H1 (cell line): ENCODE measurements around the gene DTWD1. TPM values are rescaled to one million over a fixed set of nuclear protein-coding genes. Genes with fewer than 3 reads are reported as not detected.

Source experiments
- CTCF ChIA-PET: fragments of 300-600 bp; sonication (Branson Sonifier 250); formaldehyde crosslinking; loops from one replicate; lab custom pipeline; 2021; ENCODE audit not compliant: partially characterized antibody; lab: Charles Lee
- POLR2A ChIA-PET: fragments of 300-600 bp; sonication (Branson Sonifier 250); formaldehyde crosslinking; loops from one replicate; lab custom pipeline; 2021; ENCODE audit warnings: inconsistent platforms; ENCODE audit not compliant: partially characterized antibody; lab: Charles Lee
- DNase-seq, 2 experiments: peaks; one replicate each; pipeline versions ENCODE4 v3.0.0 to v3.0.0-alpha.2; 2010 to 2022; ENCODE audit warnings: low spot score in 2 of 2, low read depth in 1 of 2, mixed read lengths in 1 of 2
- FAIRE-seq: peaks from 2 replicates; lab custom pipeline; 2011; peaks lifted over from hg19 to GRCh38; lab: Jason Lieb, UNC
- H2AFZ ChIP-seq: 2 replicates; pipeline ENCODE4 v1.8.1; 2012; ENCODE audit warnings: low read length, inconsistent platforms
- H2AK5ac ChIP-seq: 2 replicates; pipeline ENCODE4 v1.6.1; 2013; ENCODE audit warnings: low read depth, low read length
- H2BK120ac ChIP-seq: replicated peaks from 2 replicates; pipeline ENCODE3; 2013; ENCODE audit warnings: low read depth, low read length, inconsistent platforms
- H2BK12ac ChIP-seq: 2 replicates; pipeline ENCODE4 v1.6.1; 2013; ENCODE audit warnings: low read depth, low read length
- H2BK15ac ChIP-seq: 2 replicates; pipeline ENCODE4 v1.6.1; 2013; ENCODE audit warnings: low read length
- H2BK20ac ChIP-seq: 2 replicates; pipeline ENCODE4 v1.6.1; 2013; ENCODE audit warnings: low read length
- H2BK5ac ChIP-seq: 2 replicates; pipeline ENCODE4 v1.6.1; 2013; ENCODE audit warnings: low read depth, low read length
- H3K14ac ChIP-seq: 2 replicates; pipeline ENCODE4 v1.6.1; 2013; ENCODE audit warnings: inconsistent platforms; ENCODE audit not compliant: insufficient read length
- H3K18ac ChIP-seq: 2 replicates; pipeline ENCODE4 v1.6.1; 2013; ENCODE audit warnings: low read length; ENCODE audit errors: extremely low read depth
- H3K23ac ChIP-seq: 2 replicates; pipeline ENCODE4 v1.6.1; 2013; ENCODE audit warnings: inconsistent platforms; ENCODE audit not compliant: insufficient read length
- H3K23me2 ChIP-seq: 2 replicates; pipeline ENCODE4 v1.6.1; 2013; ENCODE audit warnings: low read depth, low read length
- H3K27ac ChIP-seq: 2 replicates; pipeline ENCODE4 v1.6.1; 2011; ENCODE audit warnings: low read depth, low read length, inconsistent platforms
- H3K27me3 ChIP-seq, 4 experiments: replicated peaks in 1 of 4; 1 replicate in 1 of 4; 2 replicates in 3 of 4; pipeline versions ENCODE4 v1.6.1 to v1.8.1; 2011 to 2013; ENCODE audit warnings: low read length in 3 of 4, mild to moderate bottlenecking in 3 of 4, inconsistent platforms in 2 of 4, mixed read lengths in 2 of 4, moderate library complexity in 1 of 4; ENCODE audit not compliant: control insufficient read depth in 3 of 4, insufficient read depth in 3 of 4; ENCODE audit errors: extremely low read depth in 1 of 4
- H3K36me3 ChIP-seq, 4 experiments: 2 replicates each; pipeline versions ENCODE4 v1.6.1 to v1.8.1; 2011 to 2013; ENCODE audit warnings: mild to moderate bottlenecking in 4 of 4, low read length in 3 of 4, moderate library complexity in 2 of 4, control low read depth in 1 of 4, inconsistent platforms in 1 of 4; ENCODE audit not compliant: insufficient read depth in 4 of 4, control insufficient read depth in 2 of 4
- H3K4ac ChIP-seq: replicated peaks from 2 replicates; pipeline ENCODE3; 2013; ENCODE audit warnings: low read length, low read depth, mixed read lengths, inconsistent platforms; ENCODE audit not compliant: insufficient read length
- H3K4me1 ChIP-seq, 4 experiments: replicated peaks in 1 of 4; 1 replicate in 1 of 4; 2 replicates in 3 of 4; pipeline versions ENCODE4 v1.6.1 to v1.8.1; 2011 to 2013; ENCODE audit warnings: low read length in 3 of 4, inconsistent platforms in 2 of 4, mixed read lengths in 1 of 4; ENCODE audit not compliant: insufficient read depth in 4 of 4, control insufficient read depth in 3 of 4
- H3K4me2 ChIP-seq, 2 experiments: 2 replicates each; pipeline versions ENCODE4 v1.6.1 to v1.8.1; 2011 to 2013; ENCODE audit warnings: low read depth in 2 of 2, low read length in 2 of 2, control low read depth in 1 of 2, inconsistent platforms in 1 of 2, mild to moderate bottlenecking in 1 of 2; ENCODE audit not compliant: insufficient read depth in 1 of 2
- H3K4me3 ChIP-seq, 4 experiments: fragments of 200-600, 300-600 bp in 1 of 4; sonication (generic), shearing (Covaris generic), sonication (Bioruptor Twin) in 1 of 4; 2 replicates each; pipeline versions ENCODE4 v1.5.1 to v1.8.1; 2011 to 2016; ENCODE audit warnings: low read length in 4 of 4, low read depth in 3 of 4, control low read depth in 2 of 4, inconsistent platforms in 2 of 4, mild to moderate bottlenecking in 2 of 4, mixed read lengths in 1 of 4, moderate library complexity in 1 of 4; ENCODE audit not compliant: insufficient read depth in 2 of 4; ENCODE audit errors: extremely low read depth in 1 of 4
- H3K56ac ChIP-seq: replicated peaks from 2 replicates; pipeline ENCODE3; 2013; ENCODE audit warnings: low read depth, mild to moderate bottlenecking, mixed read lengths, low read length, inconsistent platforms; ENCODE audit not compliant: insufficient read length
- H3K79me1 ChIP-seq: 2 replicates; pipeline ENCODE4 v1.6.1; 2013; ENCODE audit warnings: low read depth, low read length, control low read depth
- H3K79me2 ChIP-seq, 2 experiments: 2 replicates each; pipeline versions ENCODE4 v1.6.1 to v1.8.1; 2012 to 2013; ENCODE audit warnings: low read length in 2 of 2, mild to moderate bottlenecking in 2 of 2, inconsistent platforms in 1 of 2; ENCODE audit not compliant: insufficient read depth in 2 of 2, control insufficient read depth in 1 of 2
- H3K9ac ChIP-seq, 4 experiments: replicated peaks in 1 of 4; 1 replicate in 1 of 4; 2 replicates in 3 of 4; pipeline versions ENCODE4 v1.6.1 to v1.8.1; 2011 to 2013; ENCODE audit warnings: low read depth in 3 of 4, low read length in 3 of 4, control low read depth in 2 of 4, mild to moderate bottlenecking in 2 of 4, moderate library complexity in 2 of 4, inconsistent platforms in 1 of 4; ENCODE audit errors: extremely low read depth in 1 of 4
- H3K9me3 ChIP-seq, 2 experiments: 2 replicates each; pipeline versions ENCODE4 v1.6.1 to v1.8.1; 2012 to 2013; ENCODE audit warnings: mild to moderate bottlenecking in 2 of 2, moderate library complexity in 2 of 2, control low read depth in 1 of 2, inconsistent platforms in 1 of 2, low read depth in 1 of 2, low read length in 1 of 2, mixed read lengths in 1 of 2; ENCODE audit not compliant: insufficient read depth in 2 of 2
- H4K20me1 ChIP-seq, 2 experiments: replicated peaks in 1 of 2; 2 replicates each; pipeline versions ENCODE3 to v1.8.1; 2011 to 2013; ENCODE audit warnings: inconsistent platforms in 2 of 2, low read length in 2 of 2, mild to moderate bottlenecking in 1 of 2; ENCODE audit not compliant: insufficient read depth in 2 of 2, control insufficient read depth in 1 of 2
- H4K5ac ChIP-seq: 2 replicates; pipeline ENCODE4 v1.6.1; 2013; ENCODE audit warnings: low read length, low read depth, mixed read lengths, inconsistent platforms; ENCODE audit not compliant: insufficient read length
- H4K8ac ChIP-seq: 2 replicates; pipeline ENCODE4 v1.8.0; 2013; ENCODE audit warnings: mild to moderate bottlenecking, moderate library complexity, low read length, inconsistent platforms; ENCODE audit not compliant: insufficient read depth; ENCODE audit errors: extremely low read depth
- H4K91ac ChIP-seq: replicated peaks from 2 replicates; pipeline ENCODE3; 2013; ENCODE audit warnings: low read length, mixed read lengths, inconsistent platforms; ENCODE audit not compliant: insufficient read length
- ATF2 ChIP-seq: IDR thresholded peaks from 2 replicates; pipeline ENCODE4 v1.6.1; 2012; ENCODE audit warnings: low read length, inconsistent platforms
- CHD2 ChIP-seq: IDR thresholded peaks from 2 replicates; pipeline ENCODE4 v1.6.1; 2012; ENCODE audit warnings: low read length, improper control_type of control experiment
- JUND ChIP-seq: IDR thresholded peaks from 2 replicates; pipeline ENCODE4 v1.6.1; 2011; ENCODE audit warnings: mild to moderate bottlenecking, improper control_type of control experiment, low read length
- MAFK ChIP-seq: IDR thresholded peaks from 2 replicates; pipeline ENCODE4 v1.6.1; 2012; ENCODE audit warnings: low read depth, mild to moderate bottlenecking, improper control_type of control experiment, low read length
- NANOG ChIP-seq: IDR thresholded peaks from 2 replicates; pipeline ENCODE4 v1.6.1; 2011; ENCODE audit warnings: low read length, low read depth, mild to moderate bottlenecking, inconsistent platforms; ENCODE audit not compliant: insufficient read depth, poor library complexity, severe bottlenecking
- PHF8 ChIP-seq: fragments of 200-600 bp; sonication (generic); conservative IDR thresholded peaks from 2 replicates; pipeline ENCODE4 v1.7.1; 2012; ENCODE audit warnings: low read depth, mild to moderate bottlenecking, inconsistent platforms, low read length, moderate library complexity
- POU5F1 ChIP-seq: IDR thresholded peaks from 2 replicates; pipeline ENCODE4 v1.6.1; 2011; ENCODE audit warnings: low read depth, mild to moderate bottlenecking, low read length, moderate library complexity
- RNF2 ChIP-seq: fragments of 200-900, 300-1000 bp; sonication (generic); IDR thresholded peaks from 2 replicates; pipeline ENCODE4 v1.7.1; 2016; ENCODE audit warnings: borderline replicate concordance, low read depth, mild to moderate bottlenecking, antibody characterized with exemption, low read length; ENCODE audit not compliant: poor library complexity, severe bottlenecking; ENCODE audit errors: missing control alignments
- TBP ChIP-seq: IDR thresholded peaks from 2 replicates; pipeline ENCODE4 v1.6.1; 2011; ENCODE audit warnings: low read depth, low read length, improper control_type of control experiment
- USF2 ChIP-seq: IDR thresholded peaks from 2 replicates; pipeline ENCODE4 v1.6.1; 2011; ENCODE audit warnings: low read length, improper control_type of control experiment
- WGBS, 2 experiments: shearing (Covaris generic) in 1 of 2; methylation state at CpG; one replicate each; pipeline versions ENCODE4 v1.1.6 to v1.1.7; 2013 to 2015; ENCODE audit warnings: low lambda C conversion rate in 2 of 2, mixed read lengths in 2 of 2, inconsistent platforms in 1 of 2, low coverage in 1 of 2, missing lambda C conversion rate in 1 of 2; ENCODE audit not compliant: insufficient replicate concordance in 2 of 2, insufficient coverage in 1 of 2, insufficient read length in 1 of 2; ENCODE audit errors: extremely low coverage in 1 of 2, missing lambda C conversion rate in 1 of 2; 5-methylcytosine and 5-hydroxymethylcytosine counted together
- polyA plus RNA-seq, 7 experiments: library from polyadenylated mRNA; depleted of rRNA in 3 of 7; stranded (reverse) in 5 of 7; unstranded in 2 of 7; fragments of >200 nt in 5 of 7; fragments of 200-250 nt in 2 of 7; gene quantifications; 1 replicate in 5 of 7; 2 replicates in 1 of 7; 4 replicates in 1 of 7; pipeline versions ENCODE4 v1.2.1 to v1.2.3, GENCODE V29; 2011 to 2013; ENCODE audit warnings: missing spikeins in 2 of 7, mixed read lengths in 2 of 7
- total RNA-seq: library from RNA; stranded (reverse); fragmentation: NEBNext Ultra II Directional; extraction: Animal tissue kit (Norgen Biotek cat#: 25700); gene quantifications from 2 replicates; pipeline ENCODE4 v1.2.1, GENCODE V29; 2021

Gene DTWD1
- total and polyA plus RNA-seq, 2 of the 8 experiments (the other 6 are each of a cell fraction or from before 2014, with no cell fraction given): 10.4 to 32.4 TPM

- Histone ChIP-seq H3K9me3 (no peaks in the 10 kb centered on the region), H3K14ac (no peak overlapping the region), H2BK120ac (no peak overlapping the region), H2BK5ac (no peak overlapping the region), H3K79me1 (no peaks in the 10 kb centered on the region), H3K4me3 (no peak overlapping the region), H4K91ac (no peak overlapping the region), H3K79me2 (no peaks in the 10 kb centered on the region), H3K56ac (no peak overlapping the region), H3K23me2 (no peaks in the 10 kb centered on the region), H4K5ac (no peak overlapping the region), H2AK5ac (no peak overlapping the region), H3K18ac (no peak overlapping the region), H3K4me1 (peaks cover 0 to 2% (median 0%) of the 10 kb centered on the region in 4 experiments; a peak in 2 of 7 replicates), H3K27me3 (no peaks in the 10 kb centered on the region), H3K4me2 (no peak overlapping the region), H3K4ac (no peak overlapping the region), H3K36me3 (no peaks in the 10 kb centered on the region), H2AFZ (no peak overlapping the region), H3K9ac (no peak overlapping the region), H3K23ac (no peak overlapping the region), H3K27ac (no peak overlapping the region), H4K8ac (no peak overlapping the region), H2BK12ac (no peak overlapping the region), H4K20me1 (no peaks in the 10 kb centered on the region), H2BK15ac (no peak overlapping the region), H2BK20ac (no peak overlapping the region)
- WGBS, 2 experiments: 63% methylated on average over 1 of the region's 1 CpG; no CpG with 5 or more reads in 1 of the 2 experiments
- peak; percentile 50 for FAIRE-seq
- ChIA-PET POLR2A (interaction anchor here (1.2 to 1.4 kb wide), 2 partner anchors 12 to 24 kb away, joined by 3 read pairs; partner anchors contain the start of genes DTWD1 and FAM227B), CTCF (interaction anchor here (0.9 kb wide), 1 partner anchor 223 kb away, joined by 3 read pairs; no protein-coding TSS in a partner anchor)
- DNase-seq: no peak
- no peak for TF ChIP-seq TBP
- TF ChIP-seq CHD2: no peak
- no peak for TF ChIP-seq USF2
- peak; percentile 62; the same call in 1 of the 2 replicates for TF ChIP-seq ATF2
- TF ChIP-seq NANOG: no peak
- TF ChIP-seq POU5F1: no peak
- peak; percentile 73; the same call in 1 of the 2 replicates for TF ChIP-seq JUND
- TF ChIP-seq MAFK: no peak
- no peak for TF ChIP-seq RNF2
- TF ChIP-seq PHF8: no peak
Measured at GRCh38 chr15:49644364-49644794, 23.5 kb downstream of the DTWD1 start.
